ENCODE measurements around the gene TTLL8. TPM values are rescaled to one million over a fixed set of nuclear protein-coding genes. Genes with fewer than 3 reads are reported as not detected.

Gene TTLL8
- total RNA-seq, 1 donor from 2014 or later: not detected

- ATAC-seq (no peak), DNase-seq (no peak)
- intact Hi-C loops (cut with micrococcal nuclease): no loop called here
These were observed 26.0 kb upstream of the TTLL8 start for GRCh38 chr22:50084080-50084477.

- DNase-seq (no peak), ATAC-seq (no peak)
- intact Hi-C loops (cut with micrococcal nuclease): no loop called here
These were observed 25.5 kb upstream of the TTLL8 start for GRCh38 chr22:50083462-50084079.

GRCh38 chr22:50082961-50083461 lies 24.9 kb upstream of the TTLL8 start:
- DNase-seq (no peak), ATAC-seq (no peak)
- intact Hi-C loops (cut with micrococcal nuclease): no loop called here

DNA sequence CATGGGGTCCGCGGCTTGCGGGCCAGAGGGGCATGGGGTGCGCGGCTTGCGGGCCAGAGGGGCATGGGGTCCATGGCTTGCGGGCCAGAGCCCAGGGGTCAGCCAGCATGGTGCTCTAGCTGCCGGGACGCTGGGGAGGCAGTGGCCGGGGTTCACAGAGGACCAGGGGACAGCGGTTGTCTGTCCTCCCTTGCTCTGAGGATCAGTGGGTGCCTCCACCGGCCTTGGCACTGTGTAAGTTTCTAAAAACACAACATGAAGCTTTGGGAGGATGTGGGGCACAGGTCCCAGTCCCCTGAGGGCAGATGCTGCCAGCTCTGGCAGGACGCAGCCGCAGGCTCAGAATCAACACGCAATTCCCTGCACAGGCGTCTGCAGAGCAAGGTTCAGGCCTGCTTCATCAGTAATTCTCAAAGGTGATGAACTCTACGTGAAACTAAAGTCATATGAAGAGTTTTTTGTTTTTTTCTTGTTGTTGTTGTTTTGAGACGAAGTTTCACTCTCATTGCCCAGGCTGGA lies 24.2 kb upstream of the TTLL8 start:
- ATAC-seq: no peak
- intact Hi-C loops (cut with micrococcal nuclease): no loop called here

DNA sequence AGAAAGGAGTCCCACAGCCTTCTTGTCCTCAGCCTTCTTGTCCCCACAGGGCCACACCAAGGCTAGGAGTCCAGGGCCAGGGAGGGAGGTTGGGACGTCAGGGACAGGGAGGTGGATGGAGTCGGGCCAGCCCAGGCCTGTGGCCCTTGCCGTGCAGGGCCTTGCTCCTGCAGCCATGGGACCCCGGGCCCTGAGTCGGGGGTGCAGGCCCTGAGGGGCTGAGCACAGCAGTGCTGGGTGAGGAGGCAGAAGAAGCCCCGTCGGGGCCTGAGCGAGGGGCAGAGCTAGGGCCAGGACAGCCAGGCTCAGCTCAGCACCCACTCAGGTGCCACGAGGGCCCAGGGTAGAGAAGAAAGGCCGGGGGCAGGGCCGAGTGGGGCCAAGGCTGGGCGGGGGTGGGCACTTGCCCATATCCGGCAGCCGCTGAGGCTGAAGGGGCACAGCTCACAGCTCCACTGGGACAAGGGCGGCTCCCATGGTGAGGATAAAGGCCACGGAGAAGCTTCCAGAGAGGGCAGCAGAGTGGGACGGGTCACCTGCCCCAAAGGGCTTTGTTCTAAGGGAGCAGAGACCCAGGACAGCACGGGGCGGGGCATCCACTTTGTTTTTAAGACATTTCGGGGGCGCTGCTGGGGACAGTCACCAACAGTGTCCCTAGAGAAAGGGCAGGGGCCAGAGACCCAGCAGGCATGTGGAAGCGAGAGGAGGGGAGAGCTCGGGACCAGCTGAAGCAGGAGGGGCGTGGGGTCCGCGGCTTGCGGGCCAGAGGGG lies 23.5 kb upstream of the TTLL8 start:
- ATAC-seq: no peak
- intact Hi-C loops (cut with micrococcal nuclease): no loop called here
- no peak for DNase-seq

More for the DNA sequence above, 24.2 kb upstream of the TTLL8 start:
- DNase-seq: no peak

- ATAC-seq (no peak), DNase-seq (no peak)
- intact Hi-C loops (cut with micrococcal nuclease): no loop called here
These were observed 22.0 kb upstream of the TTLL8 start for GRCh38 chr22:50080077-50080465.

- no peak for DNase-seq
- ATAC-seq: no peak
- intact Hi-C loops (cut with micrococcal nuclease): no loop called here
These were observed 20.7 kb upstream of the TTLL8 start for GRCh38 chr22:50078761-50079160.

DNA sequence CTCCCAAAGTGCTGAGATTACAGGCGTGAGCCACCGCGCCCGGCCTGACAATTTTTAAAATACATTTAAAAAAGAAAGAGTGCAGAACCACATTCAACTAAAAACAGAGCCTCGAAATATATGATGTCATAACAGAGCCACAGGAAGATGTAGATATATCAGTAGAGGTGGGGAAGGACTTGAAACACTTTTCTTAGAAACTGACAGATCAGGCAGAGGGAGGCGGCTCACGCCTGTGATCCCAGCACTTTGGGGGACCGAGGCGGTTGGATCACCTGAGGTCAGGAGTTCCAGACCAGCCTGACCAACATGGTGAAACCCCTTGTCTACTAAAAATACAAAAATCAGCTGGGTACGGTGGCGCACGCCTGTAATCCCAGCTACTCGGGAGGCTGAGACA lies 20.1 kb upstream of the TTLL8 start:
- DNase-seq: no peak
- intact Hi-C loops (cut with micrococcal nuclease): no loop called here
- ATAC-seq: no peak

DNA sequence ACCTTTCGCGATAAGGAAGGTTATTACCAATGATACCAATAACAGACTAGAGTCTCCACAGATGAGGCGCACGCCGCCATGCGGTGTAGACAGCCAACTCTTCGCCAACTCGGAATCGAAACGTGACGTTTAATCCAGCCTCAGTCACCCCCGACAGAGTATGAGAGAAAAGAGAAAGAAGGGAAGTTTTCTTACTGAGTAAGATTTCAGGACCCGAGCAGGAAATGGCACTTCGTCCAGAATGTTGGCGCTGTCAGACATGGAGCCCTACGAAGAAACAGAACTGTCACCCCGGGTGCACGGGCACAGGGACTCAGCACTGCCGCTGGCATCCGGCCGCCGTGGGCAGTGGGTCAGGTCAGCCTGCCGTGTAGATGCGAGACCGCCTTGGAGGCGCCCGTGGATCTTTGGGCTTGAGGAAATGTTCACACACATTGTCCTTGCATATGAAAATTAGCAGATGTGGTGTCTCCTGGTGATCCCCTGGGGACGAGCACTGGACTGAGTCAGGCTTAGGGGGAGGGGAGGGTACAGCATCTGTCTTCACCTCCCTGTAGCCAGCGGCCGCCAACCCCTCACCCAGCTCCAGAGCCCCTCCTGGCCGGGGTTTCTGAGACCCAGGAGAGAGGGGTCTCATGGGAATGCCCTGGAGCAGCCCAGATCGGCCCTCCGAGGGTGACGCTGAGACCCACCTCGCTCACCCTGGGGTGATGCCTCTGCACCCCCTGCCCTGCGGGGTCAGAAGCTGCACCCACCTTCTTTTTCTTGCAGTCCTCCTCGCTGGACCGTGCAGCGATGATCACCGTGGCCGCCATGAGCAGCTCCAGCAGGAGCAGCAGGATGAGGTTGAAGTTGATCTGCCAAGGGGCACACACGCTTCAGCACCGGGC lies 18.8 kb upstream of the TTLL8 start:
- DNase-seq: no peak
- intact Hi-C loops (cut with micrococcal nuclease): no loop called here
- no peak for ATAC-seq

- no peak for DNase-seq
- no peak for ATAC-seq
- intact Hi-C loops (cut with micrococcal nuclease): no loop called here
These were observed 16.7 kb upstream of the TTLL8 start for GRCh38 chr22:50074551-50075530.

GRCh38 chr22:50074056-50074455 lies 16.0 kb upstream of the TTLL8 start:
- DNase-seq: no peak
- intact Hi-C loops (cut with micrococcal nuclease): no loop called here
- no peak for ATAC-seq

- intact Hi-C loops (cut with micrococcal nuclease): no loop called here
- no peak for ATAC-seq
- no peak for DNase-seq
These were observed 14.8 kb upstream of the TTLL8 start for GRCh38 chr22:50072714-50073538.

DNA sequence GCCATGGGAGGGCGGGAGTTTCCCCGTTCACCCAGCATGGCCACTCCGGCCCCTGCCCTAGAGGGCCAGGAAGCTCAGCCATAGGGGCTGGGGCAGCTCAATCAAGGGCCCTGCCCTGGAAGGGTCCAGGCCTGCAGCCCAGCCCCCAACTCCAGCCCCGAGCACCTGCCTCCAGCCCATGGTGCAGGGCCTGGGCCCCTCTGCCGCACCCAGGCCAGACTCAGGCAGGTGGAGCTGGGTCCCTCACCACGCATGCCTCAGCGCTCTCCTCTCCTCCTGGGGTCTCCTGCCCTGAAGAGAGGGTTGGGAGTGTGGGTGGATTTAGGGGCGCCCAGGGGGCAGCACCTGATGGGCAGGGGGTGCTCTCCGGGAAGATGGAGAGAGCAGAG lies 14.1 kb upstream of the TTLL8 start:
- DNase-seq (no peak), ATAC-seq (no peak)
- intact Hi-C loops (cut with micrococcal nuclease): no loop called here

GRCh38 chr22:50071432-50072166 lies 13.5 kb upstream of the TTLL8 start:
- intact Hi-C loops (cut with micrococcal nuclease): no loop called here
- DNase-seq: no peak
- ATAC-seq: no peak

- intact Hi-C loops (cut with micrococcal nuclease): no loop called here
- ATAC-seq (no peak), DNase-seq (no peak)
These were observed 12.3 kb upstream of the TTLL8 start for GRCh38 chr22:50070366-50070765.

DNA sequence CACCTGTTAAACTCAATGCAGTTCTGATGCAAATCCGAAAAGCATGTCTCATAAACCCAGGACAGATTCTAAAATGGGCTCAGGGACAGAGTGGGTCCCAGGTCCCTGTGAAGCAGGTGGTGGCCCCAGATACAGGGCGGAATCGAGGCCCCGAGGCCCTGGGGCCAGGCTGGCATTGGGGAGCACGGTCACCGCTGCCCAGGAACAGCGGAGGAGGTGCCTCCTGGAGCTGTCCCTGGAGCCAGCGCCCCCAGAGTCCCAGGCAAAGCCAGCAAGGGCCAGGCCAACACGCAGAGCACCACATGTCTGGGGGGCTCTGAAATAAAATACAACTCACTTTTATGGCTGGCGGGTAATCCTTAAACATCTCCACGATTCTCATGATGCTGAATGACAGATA lies 10.0 kb upstream of the TTLL8 start:
- ATAC-seq: no peak
- intact Hi-C loops (cut with micrococcal nuclease): no loop called here
- DNase-seq: no peak

GRCh38 chr22:50067244-50067643 lies 9.1 kb upstream of the TTLL8 start:
- ATAC-seq: no peak
- intact Hi-C loops (cut with micrococcal nuclease): no loop called here
- no peak for DNase-seq
